K562 (cell line): Measurements from ENCODE around the gene ZNF782. TPM values are rescaled to one million over a fixed set of nuclear protein-coding genes. Genes with fewer than 3 reads are reported as not detected.

ENCODE experiments used
- ATAC-seq: fragments of 200-7000 bp; cut with Tn5 transposase; 3 replicates; pipeline ENCODE4 v1.9.1; 2020; ENCODE audit warnings: moderate library complexity
- BruUV-seq: library from RNA; stranded (reverse); fragments of 400-500 nt; replicated peaks from 2 replicates; lab custom pipeline; 2021; lab: Mats Ljungman, UMichigan
- CTCF ChIA-PET: fragments of 300-600 bp; formaldehyde crosslinking; extraction: SDS; loops from one replicate; lab custom pipeline; 2021; ENCODE audit warnings: low intra/inter-chr PET ratio; lab: Yijun Ruan, JAX
- POLR2A ChIA-PET: fragments of 300-600, 350-650 bp; sonication (Branson Sonifier 250); formaldehyde crosslinking; extraction: SDS; loops from one replicate; lab custom pipeline; 2021; ENCODE audit warnings: antibody characterized with exemption, inconsistent platforms; lab: Yijun Ruan, JAX
- DNase-seq, 4 experiments: peaks; one replicate each; pipeline versions ENCODE4 v3.0.0 to v3.0.0-alpha.2; 2011 to 2018; ENCODE audit warnings: low spot score in 3 of 4, mixed read lengths in 3 of 4; ENCODE audit errors: extremely low read depth in 1 of 4
- FAIRE-seq: peaks from 2 replicates; lab custom pipeline; 2011; peaks lifted over from hg19 to GRCh38; lab: Jason Lieb, UNC
- H2AFZ ChIP-seq: 2 replicates; pipeline ENCODE4 v1.6.0; 2011; ENCODE audit warnings: low read depth, low read length, control low read depth, inconsistent platforms
- H3K27ac ChIP-seq: fragments of 200-600 bp; 3 replicates; pipeline ENCODE4 v1.8.0; 2011; ENCODE audit warnings: low read depth, mild to moderate bottlenecking, control low read depth, inconsistent platforms, low read length, moderate library complexity, mixed read lengths; ENCODE audit errors: extremely low read depth
- H3K27me3 ChIP-seq, 2 experiments: fragments of 300-600 bp in 1 of 2; 2 replicates in 1 of 2; 3 replicates in 1 of 2; pipeline versions ENCODE4 v1.6.0 to v1.8.0; 2011; ENCODE audit warnings: inconsistent platforms in 2 of 2, low read length in 2 of 2, mild to moderate bottlenecking in 1 of 2, mixed read lengths in 1 of 2, moderate library complexity in 1 of 2; ENCODE audit not compliant: control insufficient read depth in 2 of 2, insufficient read depth in 2 of 2
- H3K36me3 ChIP-seq: fragments of 300-600 bp; 3 replicates; pipeline ENCODE4 v1.8.0; 2011; ENCODE audit warnings: mild to moderate bottlenecking, low read length, inconsistent platforms; ENCODE audit not compliant: control insufficient read depth, insufficient read depth
- H3K4me1 ChIP-seq, 2 experiments: fragments of 200-600 bp in 1 of 2; replicated peaks in 1 of 2; 2 replicates in 1 of 2; 3 replicates in 1 of 2; pipeline versions ENCODE4 v1.5.1 to v1.8.0; 2011; ENCODE audit warnings: inconsistent platforms in 2 of 2, low read length in 2 of 2, mild to moderate bottlenecking in 1 of 2, mixed read lengths in 1 of 2, moderate library complexity in 1 of 2; ENCODE audit not compliant: control insufficient read depth in 2 of 2, insufficient read depth in 2 of 2
- H3K4me2 ChIP-seq: 2 replicates; pipeline ENCODE4 v1.6.1; 2011; ENCODE audit warnings: low read length, control low read depth, inconsistent platforms, mixed read lengths; ENCODE audit not compliant: insufficient read depth
- H3K4me3 ChIP-seq: fragments of 200-600 bp; sonication (generic), shearing (Covaris generic); 2 replicates; pipeline ENCODE4 v1.5.1; 2016; ENCODE audit warnings: control low read depth, inconsistent platforms
- H3K79me2 ChIP-seq: fragments of 200-600 bp; 3 replicates; pipeline ENCODE4 v1.8.0; 2011; ENCODE audit warnings: low read length, inconsistent platforms; ENCODE audit not compliant: control insufficient read depth, insufficient read depth
- H3K9ac ChIP-seq, 2 experiments: 2 replicates each; pipeline versions ENCODE4 v1.6.0 to v1.6.1; 2011; ENCODE audit warnings: low read depth in 2 of 2, low read length in 2 of 2, control low read depth in 1 of 2, inconsistent platforms in 1 of 2, mild to moderate bottlenecking in 1 of 2, mixed read lengths in 1 of 2; ENCODE audit not compliant: insufficient read depth in 1 of 2
- H3K9me1 ChIP-seq: one replicate; pipeline ENCODE4 v1.6.0; 2011; ENCODE audit warnings: inconsistent platforms, mild to moderate bottlenecking, low read length, moderate library complexity; ENCODE audit not compliant: control insufficient read depth, insufficient read depth
- H3K9me3 ChIP-seq: replicated peaks from 2 replicates; pipeline ENCODE4 v1.5.1; 2011; ENCODE audit warnings: low read depth, low read length, inconsistent platforms; ENCODE audit not compliant: control insufficient read depth, insufficient read depth
- H4K20me1 ChIP-seq: replicated peaks from 2 replicates; pipeline ENCODE4 v1.6.1; 2011; ENCODE audit warnings: low read length, inconsistent platforms, mixed read lengths; ENCODE audit not compliant: control insufficient read depth, insufficient read depth
- EGR1 ChIP-seq: fragments of 450-650 bp; conservative IDR thresholded peaks from 2 replicates; pipeline ENCODE4 v1.6.1; 2017; ENCODE audit warnings: mild to moderate bottlenecking
- KLF1 ChIP-seq: fragments of 450-650 bp; IDR thresholded peaks from 2 replicates; pipeline ENCODE4 v1.6.1; 2016; ENCODE audit warnings: missing genetic modification characterization, missing compliant biosample characterization
- MXI1 ChIP-seq: IDR thresholded peaks from 2 replicates; pipeline ENCODE4 v1.6.1; 2011; ENCODE audit warnings: low read depth, mild to moderate bottlenecking, improper control_type of control experiment, low read length
- ZNF518B ChIP-seq: fragments of 250-450 bp; sonication (Bioruptor Pico); IDR thresholded peaks from 2 replicates; pipeline ENCODE4 v1.5.0; 2021; ENCODE audit warnings: mild to moderate bottlenecking, moderate library complexity
- WGBS: fragments of 100-300 bp; shearing (Covaris generic); methylation state at CpG from one replicate; pipeline ENCODE4 v1.1.6; 2016; ENCODE audit warnings: low coverage, mixed read lengths; ENCODE audit not compliant: insufficient coverage; ENCODE audit errors: missing lambda C conversion rate; 5-methylcytosine and 5-hydroxymethylcytosine counted together
- in situ Hi-C: fragments of 300-500 bp; cut with MboI; formaldehyde crosslinking; loops from 4 replicates; pipeline ENCODE4 v1.15.0; 2018; ENCODE audit warnings: inconsistent platforms, mixed read lengths
- intact Hi-C: fragments of 100-400 bp; cut with micrococcal nuclease; formaldehyde crosslinking; loops from 2 replicates; pipeline ENCODE4 v1.14.2; 2022
- polyA plus RNA-seq, 8 experiments: library from polyadenylated mRNA; depleted of rRNA in 4 of 8; stranded (reverse) in 5 of 8; unstranded in 3 of 8; fragments of >200 nt; fragmentation: Nextera tagmentation in 2 of 8; fragmentation: Illumina TruSeq in 1 of 8; extraction: Ambion mirVana in 2 of 8; extraction: Trizol in 1 of 8; gene quantifications; 2 replicates each; pipeline versions ENCODE4 v1.2.1 to v1.2.3, GENCODE V29; 2011 to 2014; ENCODE audit warnings: inconsistent platforms in 1 of 8, missing spikeins in 1 of 8
- total RNA-seq, 7 experiments: library from RNA; depleted of rRNA in 6 of 7; stranded (reverse); fragments of >200 nt in 6 of 7; fragmentation: Illumina TruSeq in 2 of 7; extraction: Trizol in 2 of 7; gene quantifications; 2 replicates each; pipeline versions ENCODE4 v1.2.1 to v1.2.3, GENCODE V29; 2011 to 2021; ENCODE audit warnings: low replicate concordance in 1 of 7

Gene ZNF782
- total and polyA plus RNA-seq, 9 of the 15 experiments (the other 6 are each of a cell fraction or from before 2014, with no cell fraction given) = 0.38 to 8.8 (median 4.5) TPM

- TF ChIP-seq KLF1 (tag) (no peak), EGR1 (no peak), ZNF518B (CRISPR knock-in tag) (no peak), MXI1 (no peak)
- ATAC-seq (no peak), FAIRE-seq (no peak), DNase-seq (no peak)
- H3K4me3 ChIP-seq = peak overlapping the region; percentile 70; the same call in 1 of the 2 replicates
- H3K9me3 ChIP-seq = no peaks in the 10 kb centered on the region
- H3K27ac ChIP-seq = no peak overlapping the region
- ChIA-PET CTCF (no interaction called here), POLR2A (no interaction called here)
- in situ Hi-C loops (loop anchor here (10.0 kb wide), 2 partner anchors 562 to 752 kb away; partner anchors contain the start of gene TDRD7), intact Hi-C loops (loop anchor here (5.0 to 10.0 kb wide), 3 partner anchors 75 to 382 kb away; partner anchors contain the start of gene ZNF510)
- H3K27me3 ChIP-seq = no peaks in the 10 kb centered on the region
- H3K9ac ChIP-seq = peak overlapping the region in 1 of 2 experiments; percentile 90; a peak in 1 of 4 replicates
- H4K20me1 ChIP-seq = no peaks in the 10 kb centered on the region
- H3K36me3 ChIP-seq = no peaks in the 10 kb centered on the region
- no peak overlapping the region for H2AFZ ChIP-seq
- H3K79me2 ChIP-seq = peaks cover 32% of the 10 kb centered on the region
- H3K4me2 ChIP-seq = peak overlapping the region; percentile 96
- peaks cover 9 to 22% of the 10 kb centered on the region in 2 experiments for H3K4me1 ChIP-seq
- 63% methylated on average over 4 of the region's 4 CpGs for WGBS
- no TSS peak for BruUV-seq
- H3K9me1 ChIP-seq = no peaks in the 10 kb centered on the region
These were observed 1.6 kb downstream of the ZNF782 start for GRCh38 chr9:96852676-96853075.
